HG03558 (cell line): ENCODE measurements around the gene CDH15.

Experiments
- ATAC-seq: cut with Tn5 transposase; IDR thresholded peaks from one replicate; pipeline ENCODE4 v1.9.1; 2021; ENCODE audit warnings: moderate number of reproducible peaks; ENCODE audit not compliant: unreplicated experiment; ENCODE audit errors: extremely low read depth

Gene CDH15

DNA sequence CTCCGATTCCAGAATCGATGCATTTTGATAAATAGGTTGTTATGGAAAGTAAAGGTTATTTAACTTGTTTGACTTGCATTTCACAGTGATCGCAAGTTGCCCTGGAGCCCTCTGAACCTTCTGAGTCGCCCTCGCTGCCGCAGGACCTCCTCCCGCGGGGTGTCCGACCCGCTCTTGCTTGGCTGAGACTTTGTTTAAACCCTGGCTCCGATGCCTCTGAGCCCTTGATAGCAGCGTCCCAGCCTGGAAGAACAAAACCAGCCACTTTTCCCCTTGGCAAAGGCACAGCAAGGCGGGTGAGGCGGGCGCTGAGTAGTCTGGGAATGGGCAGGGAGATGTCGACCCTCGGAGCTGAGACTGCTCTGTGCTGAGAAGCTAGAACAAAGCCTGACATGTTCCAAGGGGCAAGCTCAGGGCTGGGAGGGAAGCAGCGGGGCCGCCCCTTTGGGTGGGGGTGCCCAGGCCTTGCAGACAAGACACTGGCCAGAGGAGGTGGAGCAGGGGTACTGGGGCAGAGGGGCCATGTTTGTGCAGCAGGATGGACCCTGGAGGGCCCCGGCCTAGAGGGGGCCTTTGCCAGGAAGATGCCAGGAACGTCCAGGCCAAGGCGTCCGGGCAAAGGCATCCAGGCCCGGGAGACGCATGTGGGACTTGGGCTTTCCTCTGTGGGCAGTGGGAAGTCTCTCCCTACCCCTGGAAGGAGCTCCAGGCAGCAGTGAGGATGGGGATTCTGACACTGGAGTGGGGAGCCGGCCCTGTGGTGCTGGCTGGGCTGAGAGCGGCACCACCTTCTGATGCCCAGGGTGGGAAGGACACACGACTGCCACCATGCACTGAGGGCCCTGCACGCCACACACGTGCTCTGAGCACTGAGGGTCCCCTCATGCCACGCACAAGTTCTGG lies 30.3 kb upstream of the CDH15 start:
- no peak for ATAC-seq

DNA sequence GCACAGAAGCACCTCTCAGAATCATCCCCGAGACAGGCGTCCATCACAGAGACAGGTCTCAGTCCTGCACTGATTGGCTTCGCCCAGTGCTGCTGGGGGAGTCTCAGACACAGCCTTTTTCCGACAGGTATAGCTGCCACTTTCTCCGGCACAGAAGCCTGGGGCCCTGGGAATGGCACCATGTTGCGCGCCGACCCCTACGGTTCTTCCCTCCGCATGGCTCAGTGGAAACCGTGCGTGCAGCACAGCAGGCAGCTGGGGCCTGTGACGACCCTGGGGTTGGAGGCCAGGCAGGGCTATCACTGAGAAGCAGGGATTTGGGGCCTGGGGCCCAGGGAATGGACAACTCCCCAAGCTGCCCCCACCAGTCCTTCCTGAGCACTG lies 29.7 kb upstream of the CDH15 start:
- ATAC-seq, result no peak

DNA sequence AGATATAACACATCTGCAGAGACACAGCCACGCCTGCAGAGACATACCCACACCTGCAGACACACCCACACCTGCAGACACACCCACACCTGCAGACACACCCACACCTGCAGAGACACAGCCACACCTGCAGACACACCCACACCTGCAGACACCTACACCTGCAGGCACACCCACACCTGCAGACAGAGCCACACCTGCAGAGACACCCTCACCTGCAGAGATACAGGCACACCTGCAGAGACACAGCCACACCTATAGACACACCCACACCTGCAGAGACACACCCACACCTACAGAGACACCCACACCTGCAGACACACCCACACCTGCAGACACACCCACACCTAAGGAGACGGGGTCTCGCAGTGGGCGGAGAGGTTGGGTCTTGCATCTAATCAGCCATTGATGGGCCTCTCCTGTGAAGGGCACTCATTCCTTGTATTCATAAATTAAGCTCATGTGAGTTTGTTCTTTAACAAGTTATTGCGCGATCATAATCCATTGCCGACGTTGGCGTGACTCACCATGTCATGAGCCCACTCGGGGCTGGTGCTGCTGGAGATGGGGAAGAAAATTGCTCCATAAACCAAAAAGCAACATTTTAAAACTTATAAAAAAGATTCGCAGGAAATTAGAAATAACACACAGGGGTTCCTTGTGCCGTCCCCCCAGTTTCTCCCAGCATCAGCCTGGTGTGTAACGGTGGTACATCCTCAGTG lies 28.9 kb upstream of the CDH15 start:
- no peak for ATAC-seq

DNA sequence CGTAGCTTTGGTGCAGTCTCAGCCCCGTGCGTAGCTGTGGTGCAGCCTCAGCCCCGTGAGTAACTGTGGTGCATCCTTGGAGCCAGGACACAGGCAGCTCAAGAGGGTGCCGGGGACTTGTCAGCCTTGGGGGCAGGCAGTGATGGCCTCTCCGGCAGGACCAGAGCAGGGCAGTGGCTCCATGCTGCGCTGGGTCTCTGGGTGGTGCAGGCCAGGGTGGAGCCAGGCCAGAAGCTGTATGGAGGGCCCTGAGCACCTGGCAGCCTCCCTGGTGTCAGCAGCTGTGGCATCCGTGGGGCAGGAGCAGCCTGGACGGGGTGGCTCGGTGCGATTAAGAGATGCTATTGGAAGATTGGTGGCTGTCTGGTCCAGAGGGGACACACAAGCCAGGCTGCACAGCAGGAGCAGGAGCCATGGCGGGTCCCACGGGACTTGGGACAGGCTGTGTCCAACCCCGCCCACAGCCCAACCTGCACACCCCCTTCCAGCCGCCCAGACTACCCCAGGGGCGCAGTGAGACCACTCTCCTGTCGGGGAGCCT lies 28.3 kb upstream of the CDH15 start:
- no peak for ATAC-seq

DNA sequence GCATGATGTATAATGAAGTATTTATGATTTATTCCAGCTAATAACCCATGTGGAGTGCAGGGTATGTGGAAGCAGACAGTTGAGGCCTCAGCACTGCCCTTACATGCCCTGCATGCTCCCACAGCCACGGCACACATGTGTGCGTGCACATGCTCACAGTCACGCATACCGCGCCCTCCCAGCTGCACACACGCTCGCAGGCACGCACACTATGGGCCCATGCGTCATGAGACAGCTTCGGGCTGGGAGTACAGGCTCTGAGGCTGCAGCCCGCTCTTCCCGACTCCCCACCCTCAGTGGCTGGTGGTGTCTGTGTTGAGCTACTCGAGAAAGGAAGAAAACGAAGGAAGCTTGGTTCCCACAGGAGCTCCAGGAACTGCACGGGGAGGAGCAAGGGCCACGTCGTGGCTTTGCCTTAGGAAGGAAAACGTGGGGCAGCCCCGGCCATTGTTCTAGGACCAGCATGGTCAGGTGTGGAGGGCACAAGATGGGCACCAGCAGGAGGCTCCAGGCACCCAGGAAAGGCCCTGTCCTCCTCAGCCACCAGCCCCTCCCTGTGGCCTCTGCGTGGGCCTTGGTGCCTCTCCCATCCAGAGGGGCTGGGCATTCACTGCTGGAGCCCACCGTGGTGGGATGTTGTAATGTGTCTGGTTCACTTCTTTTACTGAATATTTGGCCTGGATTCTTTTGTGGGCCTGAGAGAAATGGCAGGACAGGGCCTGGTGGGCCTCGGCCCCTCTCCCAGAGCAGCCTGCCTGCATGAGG lies 27.5 kb upstream of the CDH15 start:
- ATAC-seq, result no peak

DNA sequence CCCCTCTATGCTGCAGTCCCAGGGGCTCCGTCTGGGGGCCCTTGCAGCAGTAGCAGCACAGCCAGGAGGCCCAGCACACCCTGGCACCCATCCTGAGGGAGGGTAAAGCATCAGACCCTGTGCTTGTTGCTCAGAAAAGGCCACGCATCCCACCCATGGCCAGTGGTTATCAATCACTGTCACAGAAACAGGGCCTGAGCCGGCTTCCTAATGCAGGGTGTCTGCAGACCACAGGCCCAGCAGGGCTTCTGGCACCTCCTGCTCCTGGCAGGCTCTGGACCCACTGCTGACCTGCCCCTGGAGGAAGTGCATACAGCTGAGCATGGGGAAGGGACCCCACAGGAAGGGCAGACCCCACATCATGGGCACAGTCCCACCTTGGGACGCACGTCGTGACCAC lies 26.9 kb upstream of the CDH15 start:
- no peak for ATAC-seq

DNA sequence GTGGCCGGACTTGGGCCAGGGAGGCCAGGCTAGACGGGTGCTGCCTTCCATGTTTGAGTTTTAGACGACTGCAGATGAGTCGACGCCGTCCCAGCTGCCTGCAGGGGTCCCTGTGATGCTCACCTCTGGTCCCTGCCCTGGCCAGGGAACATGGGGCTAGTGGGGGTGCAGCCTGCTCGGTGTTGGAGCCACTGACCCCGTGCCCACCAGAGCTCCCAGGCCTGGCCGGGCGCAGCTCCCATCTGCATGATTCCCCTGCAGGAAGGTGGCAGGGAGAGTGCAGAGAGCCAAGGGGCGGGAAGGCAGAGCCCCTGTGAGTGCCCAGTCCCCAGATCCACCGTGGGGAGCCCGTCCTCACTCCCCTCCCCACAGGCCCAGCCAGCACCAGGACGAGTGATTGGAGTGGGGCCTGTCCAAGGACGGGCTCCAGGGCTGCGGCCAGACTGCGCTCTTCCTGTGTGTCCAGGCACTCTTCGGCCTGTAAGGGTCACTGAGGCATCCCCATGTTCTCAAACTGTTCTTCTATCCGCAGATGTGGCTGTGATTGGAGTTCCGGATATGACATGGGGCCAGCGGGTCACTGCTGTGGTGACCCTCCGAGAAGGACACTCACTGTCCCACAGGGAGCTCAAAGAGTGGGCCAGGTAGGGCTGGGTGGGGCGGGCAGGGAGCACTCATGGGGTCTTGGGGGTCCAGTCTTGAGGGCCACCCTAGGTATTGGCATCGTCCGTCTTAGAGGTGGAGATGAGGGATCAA lies 26.0 kb upstream of the CDH15 start:
- no peak for ATAC-seq

DNA sequence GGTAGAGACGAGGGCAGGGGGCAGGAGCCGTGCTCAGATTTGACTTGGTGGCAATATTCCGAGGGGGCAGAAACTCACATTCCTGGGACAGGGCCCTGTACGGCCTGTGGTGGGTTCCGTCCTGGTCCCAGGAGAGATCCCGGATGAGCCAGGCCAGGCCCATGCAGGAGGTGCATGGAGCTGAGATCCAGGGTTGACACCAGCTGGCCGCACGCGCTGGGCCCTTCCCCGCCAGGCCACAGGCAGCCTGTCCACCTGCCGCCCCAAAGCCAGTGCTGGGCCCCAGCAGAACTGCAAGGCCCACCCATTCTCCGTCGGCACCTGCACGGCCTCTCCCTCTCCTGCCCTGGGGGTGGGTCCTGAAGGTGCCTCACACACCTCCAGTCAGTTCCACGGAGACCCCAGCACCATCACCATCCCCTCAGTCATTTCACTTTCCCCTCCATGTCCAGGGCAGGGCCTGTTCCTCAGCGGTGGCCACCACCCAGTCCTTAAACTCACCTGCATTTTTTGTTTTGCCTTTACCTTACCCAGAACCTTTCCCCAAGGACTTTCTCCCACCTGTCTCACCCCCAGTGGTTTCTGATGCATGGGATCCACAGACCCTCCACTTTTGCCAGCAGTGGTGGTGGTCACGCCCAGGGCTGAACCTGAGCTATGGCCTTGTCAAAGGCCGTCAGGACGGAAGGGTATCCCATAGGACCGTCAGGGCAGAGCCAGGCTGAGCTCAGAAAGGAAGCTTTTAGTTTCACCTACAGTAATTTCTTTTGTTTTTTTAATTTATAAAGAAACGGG lies 25.1 kb upstream of the CDH15 start:
- no peak for ATAC-seq

DNA sequence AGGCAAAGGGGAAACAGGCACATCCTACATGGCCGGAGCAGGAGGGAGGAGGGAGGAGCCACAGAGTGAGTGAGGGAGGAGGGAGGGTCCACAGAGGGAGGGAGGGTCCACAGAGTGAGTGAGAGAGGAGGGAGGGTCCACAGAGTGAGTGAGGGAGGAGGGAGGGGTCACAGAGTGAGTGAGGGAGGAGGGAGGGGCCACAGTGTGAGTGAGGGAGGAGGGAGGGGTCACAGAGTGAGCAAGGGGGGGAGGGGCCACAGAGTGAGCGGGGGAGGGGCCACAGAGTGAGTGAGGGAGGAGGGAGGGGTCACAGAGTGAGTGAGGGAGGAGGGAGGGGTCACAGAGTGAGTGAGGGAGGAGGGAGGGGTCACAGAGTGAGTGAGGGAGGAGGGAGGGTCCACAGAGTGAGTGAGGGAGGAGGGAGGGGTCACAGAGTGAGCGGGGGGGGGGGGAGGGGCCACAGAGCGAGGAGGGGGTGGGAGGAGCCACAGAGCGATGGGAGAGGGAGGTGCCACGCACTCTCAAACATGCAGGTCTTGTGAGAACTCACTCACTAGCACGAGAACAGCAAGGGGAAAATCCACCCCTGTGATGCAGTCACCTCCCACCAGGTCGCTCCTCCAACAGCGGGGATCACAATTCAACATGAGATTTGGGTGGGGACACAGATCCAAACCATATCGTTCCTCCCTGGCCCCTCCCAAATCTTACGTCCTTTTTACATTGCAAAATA lies 24.3 kb upstream of the CDH15 start:
- ATAC-seq, result no peak

DNA sequence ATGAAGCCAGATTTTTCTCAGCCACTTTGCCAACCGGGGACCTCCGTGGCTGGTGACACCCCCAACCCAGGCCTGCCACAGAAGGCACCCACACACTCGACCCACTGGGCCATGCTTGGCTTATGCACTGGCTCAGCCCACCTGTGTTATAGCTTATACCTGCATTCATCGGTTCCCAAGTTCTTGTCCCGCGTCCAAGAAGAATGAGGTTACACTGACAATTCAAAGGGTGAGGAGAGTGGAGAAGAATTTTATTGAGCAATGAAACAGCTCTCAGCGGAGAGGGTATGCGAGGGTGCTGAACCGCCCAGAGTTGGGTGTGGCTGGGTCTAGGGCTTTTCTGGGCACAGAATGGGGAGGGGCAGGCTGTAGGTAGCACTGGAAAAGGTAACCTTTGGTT lies 22.2 kb upstream of the CDH15 start:
- ATAC-seq, result no peak

DNA sequence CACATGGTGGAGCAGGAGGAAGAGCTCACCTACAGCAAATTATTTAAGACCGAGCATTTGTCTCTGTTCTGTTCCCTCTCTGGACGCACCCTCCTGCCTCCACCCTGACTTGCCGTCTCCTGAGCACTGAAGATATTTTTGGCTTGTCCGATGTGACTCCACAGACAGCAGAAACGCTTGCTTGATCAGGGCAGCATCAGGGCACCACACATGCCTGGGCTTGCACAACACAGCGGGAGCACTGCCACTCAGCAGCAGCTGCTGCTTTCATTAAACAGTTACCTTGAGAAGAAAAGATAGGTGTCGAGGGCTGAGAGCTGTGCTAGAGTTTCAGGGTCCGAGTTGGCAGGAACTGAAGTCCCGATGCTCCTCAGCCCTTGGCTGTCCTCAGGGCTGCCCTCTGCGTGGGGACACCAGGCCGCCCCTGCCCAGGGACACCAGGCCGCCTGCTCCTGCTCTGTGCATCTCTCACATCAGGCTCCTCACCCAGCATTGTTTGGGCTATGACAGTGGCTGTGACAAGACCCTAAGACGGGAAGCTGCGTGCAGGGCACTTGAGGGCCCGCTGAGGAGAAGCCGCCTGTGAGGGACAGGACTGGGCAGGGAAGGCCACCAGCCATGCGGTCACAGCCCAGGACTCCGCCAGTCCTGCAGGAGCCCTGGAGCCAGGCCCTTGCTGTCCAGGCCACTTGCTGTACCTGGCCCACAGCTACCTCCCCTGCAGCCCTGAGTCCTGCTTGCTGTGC lies 21.3 kb upstream of the CDH15 start:
- no peak for ATAC-seq

DNA sequence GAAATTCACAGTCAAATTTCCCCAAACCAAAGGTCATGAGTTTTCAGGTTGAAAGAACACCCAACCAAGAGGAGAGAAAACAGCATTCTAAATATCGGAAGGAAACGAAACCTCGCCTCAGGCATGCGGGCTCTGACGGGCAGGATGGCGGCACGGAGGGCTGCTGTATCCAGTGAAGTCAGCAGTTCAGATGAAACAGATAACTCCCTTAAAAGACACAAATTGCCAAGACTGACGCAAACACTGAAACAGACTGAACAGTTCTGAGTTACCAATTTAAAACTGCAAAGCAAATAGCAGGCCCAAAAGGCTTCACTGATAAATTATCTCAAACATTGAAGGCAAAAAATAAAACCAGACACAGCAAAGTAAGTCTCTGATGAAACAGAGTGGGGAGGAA lies 20.6 kb upstream of the CDH15 start:
- ATAC-seq, result no peak

DNA sequence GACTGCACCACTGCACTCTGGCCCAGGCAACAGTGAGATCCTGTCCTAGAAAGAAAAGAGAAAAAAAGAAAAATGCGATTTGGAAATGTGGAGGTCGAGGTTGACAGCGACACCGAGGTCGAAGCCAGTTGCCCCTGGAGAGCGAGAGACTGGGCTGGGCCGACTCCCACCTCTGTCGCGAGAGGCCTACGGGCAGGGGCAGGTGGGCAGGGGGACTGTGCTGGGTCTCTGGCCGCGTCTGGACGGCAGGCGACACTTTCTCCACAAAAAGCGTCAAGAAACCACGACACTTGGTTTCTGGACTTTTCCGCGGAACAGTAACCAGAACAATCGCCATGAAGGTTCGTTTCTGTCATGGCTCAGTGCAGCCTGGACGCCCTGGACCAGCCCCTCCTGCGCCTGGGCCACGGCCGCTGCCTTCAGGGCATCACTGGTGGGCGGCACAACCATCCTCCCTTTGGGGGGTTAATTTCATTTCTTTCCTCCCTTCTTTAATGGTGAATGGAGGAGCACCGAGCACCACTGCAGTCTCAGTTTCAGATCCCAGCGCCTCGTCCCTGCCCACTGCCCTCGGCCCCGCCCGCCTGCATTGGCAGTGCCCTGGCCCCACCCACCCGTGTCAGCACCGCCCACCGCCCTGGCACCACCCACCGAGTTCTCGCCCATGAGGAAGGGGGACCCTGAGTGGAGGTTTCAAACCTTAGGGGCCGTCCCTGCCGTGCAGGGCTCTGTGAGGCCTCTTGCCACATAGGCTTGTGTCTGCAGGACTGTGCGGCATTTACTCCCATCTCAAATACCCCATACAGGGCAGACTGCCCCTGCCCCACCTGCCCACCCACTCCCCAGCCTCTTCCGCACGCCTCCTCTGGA lies 18.5 kb upstream of the CDH15 start:
- ATAC-seq, result no peak

DNA sequence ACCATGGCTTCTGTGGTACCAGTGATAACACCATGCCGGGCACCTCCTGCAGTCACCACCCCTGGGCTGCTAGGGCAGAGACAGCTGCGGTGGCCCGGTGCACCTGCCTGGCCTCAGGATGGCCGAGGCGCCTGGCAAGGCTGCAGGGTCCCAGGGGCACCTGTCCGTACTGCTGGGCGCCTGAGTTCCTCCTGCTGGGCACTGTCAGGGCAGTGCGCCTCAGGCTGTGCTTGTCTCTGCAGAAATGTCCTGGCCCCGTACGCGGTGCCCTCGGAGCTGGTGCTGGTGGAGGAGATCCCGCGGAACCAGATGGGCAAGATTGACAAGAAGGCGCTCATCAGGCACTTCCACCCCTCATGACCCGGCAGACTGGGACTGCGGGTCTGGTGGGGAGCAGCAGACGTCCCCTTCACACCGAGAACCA lies 17.7 kb upstream of the CDH15 start:
- ATAC-seq, result no peak

DNA sequence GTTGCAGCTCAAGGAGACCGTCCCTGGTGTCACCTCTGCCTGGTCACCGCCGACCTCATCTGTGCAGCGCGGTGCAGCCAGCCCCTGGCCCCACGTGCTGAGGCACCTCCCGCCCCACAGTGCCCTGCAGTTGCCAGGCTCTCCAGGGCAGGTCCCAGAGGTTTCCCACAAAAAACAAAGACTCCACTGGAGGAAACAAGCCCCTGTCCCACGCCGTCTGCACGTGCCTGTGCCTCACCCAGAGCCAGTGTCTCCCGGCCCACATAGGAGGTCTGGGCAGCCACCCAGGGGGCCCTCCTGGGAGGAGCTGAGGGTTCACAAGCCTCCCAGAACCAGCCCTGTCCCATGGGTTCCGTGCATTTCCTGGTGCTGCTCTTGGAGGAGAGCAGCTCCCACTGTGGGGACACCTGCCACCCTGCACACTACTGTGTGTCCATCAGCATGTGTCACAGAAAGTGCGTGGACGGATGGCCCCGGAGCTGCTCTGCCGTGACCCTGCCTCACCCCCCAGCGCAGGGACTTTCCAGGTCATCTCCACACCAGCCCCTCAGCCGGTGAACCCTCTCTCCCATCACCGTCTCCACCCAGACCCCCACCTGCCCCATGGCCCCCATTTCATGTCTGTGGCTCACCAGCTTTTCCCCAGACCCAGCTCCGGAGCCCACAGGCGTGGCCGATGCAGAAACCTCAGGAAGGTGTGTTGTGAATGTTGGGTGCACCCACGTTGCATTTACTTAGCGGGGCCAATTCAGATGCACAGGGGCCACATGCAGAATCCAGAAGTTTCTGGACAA lies 17.0 kb upstream of the CDH15 start:
- no peak for ATAC-seq

DNA sequence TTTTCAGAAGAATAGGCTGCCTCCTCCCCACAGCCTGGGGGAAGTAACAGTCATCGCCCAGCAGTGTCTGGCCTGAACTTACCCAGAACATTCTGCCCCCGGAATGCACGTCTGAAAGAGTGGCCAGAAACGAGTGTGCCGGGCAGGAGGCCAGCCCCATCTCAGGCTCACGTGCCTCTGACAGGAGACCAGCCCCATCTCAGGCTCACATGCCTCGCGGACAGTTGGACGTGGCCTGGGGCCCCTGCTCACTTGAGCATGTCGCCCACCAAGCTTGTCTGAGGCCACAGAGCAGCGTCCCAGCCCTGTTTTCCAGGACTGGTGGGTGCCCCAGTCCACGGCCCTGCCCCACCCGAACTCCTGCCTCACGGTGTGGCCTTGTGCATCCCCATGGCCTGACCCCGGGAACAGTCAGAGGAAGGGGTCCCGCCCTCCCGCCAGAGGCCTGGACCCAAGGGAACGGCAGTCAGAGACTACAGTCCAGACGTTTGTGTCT lies 16.3 kb upstream of the CDH15 start:
- no peak for ATAC-seq
